Testis (tissue), 2 donors: ENCODE results near the gene MRPL19.

ENCODE experiments used
- CTCF ChIP-seq, 3 experiments: fragments of 450-650 bp in 2 of 3; fragments of 200-600 bp in 1 of 3; sonication (generic) in 1 of 3; IDR thresholded peaks; one replicate each; pipeline ENCODE4 v1.5.1; 2016 to 2019; ENCODE audit warnings: antibody characterized with exemption in 3 of 3, mild to moderate bottlenecking in 2 of 3, moderate library complexity in 1 of 3
- POLR2A ChIP-seq: fragments of 450-650 bp; IDR thresholded peaks from one replicate; pipeline ENCODE4 v1.6.1; 2017; ENCODE audit warnings: antibody characterized with exemption, mild to moderate bottlenecking, moderate library complexity

DNA sequence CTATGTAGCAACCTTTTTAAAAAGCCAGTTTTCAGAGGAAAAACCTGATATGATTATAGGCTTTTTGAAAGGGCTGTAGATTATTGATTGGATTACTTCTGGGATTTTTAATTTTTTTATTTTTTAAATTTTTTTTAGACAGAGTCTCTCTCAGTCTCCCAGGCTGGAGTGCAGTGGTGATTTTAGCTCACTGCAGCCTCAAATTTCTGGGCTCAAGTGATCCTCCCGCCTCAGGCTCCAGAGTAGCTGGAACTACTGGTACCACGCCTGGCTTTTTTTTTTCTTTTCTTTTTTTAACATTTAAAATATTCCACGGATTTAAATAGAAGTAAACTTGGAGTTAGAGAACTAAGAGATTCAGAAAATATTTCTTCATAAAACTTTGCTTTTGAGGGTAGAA lies 1.2 kb downstream of the MRPL19 start:
- TF ChIP-seq POLR2A (no peak), CTCF (IDR thresholded peaks at IDR 0.05) (no peak)
